Right hindlimb (tissue), 1 donor: ENCODE results near the gene PGAM2.
A peak's percentile ranks its signal among the peaks of the same experiment; 100 is the strongest.

ENCODE experiments used
- DNase-seq: peaks from one replicate; pipeline ENCODE4 v3.0.0-alpha.2; 2018

The PGAM2 gene

DNA sequence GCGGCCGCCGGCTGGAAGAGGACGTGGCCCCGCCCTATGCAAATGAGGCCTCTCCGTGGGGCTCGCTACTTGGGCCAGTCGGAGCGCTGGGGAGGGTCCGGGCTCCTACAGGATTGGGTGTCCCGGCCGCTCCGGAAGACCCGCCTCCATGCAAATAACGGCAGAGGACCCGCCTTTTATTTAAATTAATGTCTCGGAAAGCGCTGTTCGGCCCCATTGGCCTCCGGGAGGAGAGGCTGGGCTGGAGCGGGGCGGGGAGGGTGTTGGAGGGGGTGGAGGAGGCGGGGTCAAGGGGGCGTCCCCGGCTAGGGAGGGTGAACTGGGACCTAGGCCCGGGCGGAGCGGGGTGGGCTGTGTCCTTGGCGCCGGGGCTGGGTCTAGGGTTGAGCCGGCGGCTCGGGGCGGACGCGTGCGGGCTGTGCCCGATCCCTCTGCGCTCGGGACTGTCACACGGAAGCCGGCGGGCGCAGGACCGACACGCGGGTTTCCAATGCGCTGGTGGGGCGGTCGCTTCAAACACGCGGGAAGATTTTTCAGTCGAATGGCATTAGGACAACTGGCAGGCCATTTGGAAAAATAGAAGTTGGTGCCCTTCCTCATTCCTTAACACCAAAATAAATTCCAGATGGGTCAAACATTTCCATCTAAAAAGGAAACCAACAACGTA is 17.3 kb upstream of the PGAM2 start:
- peak; percentile 100 for DNase-seq

DNA sequence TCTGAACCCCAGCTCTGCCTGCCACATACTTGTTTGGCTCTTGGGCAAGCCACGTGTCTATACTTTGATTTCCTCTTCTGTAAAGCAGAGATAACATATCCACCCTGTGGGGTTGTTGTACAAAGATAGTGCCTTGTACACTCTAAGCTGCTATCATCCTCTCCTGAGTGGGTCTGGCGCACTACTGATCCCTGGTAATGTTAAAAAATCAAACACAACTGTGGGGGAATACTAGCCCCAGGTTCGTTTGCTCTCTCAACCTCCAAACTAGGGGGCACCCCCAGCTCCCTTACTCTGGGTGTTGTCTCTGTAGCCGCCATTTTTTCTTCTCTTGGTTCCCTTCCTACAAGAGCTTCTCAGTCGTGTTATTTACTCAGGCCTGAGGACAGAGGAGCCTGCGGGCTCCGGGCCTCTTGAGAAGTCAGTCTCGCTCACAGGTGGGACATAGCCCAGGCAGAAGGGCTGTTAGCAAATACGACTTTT is 15.9 kb upstream of the PGAM2 start:
- no peak for DNase-seq

DNA sequence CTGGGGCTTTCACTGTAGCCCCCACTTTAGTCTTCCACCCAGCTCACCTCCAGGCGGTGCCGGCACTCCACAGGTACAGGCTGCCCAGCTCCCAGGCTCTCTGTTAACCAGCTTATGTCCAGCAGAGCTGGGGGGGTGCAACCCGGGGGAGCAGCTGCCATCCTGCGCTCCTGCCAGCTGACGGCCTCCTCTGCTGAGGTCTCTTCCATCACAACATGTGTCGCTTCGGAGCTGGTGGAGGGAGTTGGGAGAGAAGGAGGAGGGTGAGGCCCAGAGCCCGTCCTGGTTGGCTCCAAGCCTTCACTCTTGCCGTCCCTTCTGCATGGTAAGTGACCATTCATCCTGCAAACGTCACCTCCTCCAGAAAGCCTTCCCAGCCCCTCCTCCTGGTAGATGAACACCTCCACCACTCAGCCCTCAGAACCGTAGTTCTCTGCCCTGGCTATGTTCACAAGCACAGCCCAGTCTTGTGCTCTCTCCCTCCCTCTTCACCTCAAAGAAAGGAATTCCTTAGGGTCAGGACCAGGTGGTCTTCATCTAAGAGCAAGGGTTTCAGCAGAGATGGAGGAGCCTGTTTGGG is 15.4 kb upstream of the PGAM2 start:
- peak; percentile 61 for DNase-seq

DNA sequence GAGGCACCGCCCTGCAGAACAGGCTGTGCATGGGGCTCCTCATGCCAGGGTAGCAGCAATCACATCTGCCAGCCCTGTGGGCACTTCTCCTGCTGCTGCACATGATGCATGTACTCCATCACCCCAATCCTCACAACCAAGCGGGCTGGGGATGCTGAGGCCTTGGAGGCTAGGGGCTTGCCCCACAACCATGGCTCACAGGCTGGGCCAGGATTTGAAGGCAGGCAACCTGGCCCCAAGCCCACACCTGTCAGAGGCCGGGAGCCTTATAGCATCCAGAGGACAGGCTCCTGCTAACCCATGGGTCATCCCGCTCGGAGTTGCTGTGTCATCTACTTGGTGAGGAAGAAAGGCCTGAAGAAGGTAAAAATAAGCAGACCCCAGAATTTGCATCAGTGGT is 14.8 kb upstream of the PGAM2 start:
- no peak for DNase-seq

DNA sequence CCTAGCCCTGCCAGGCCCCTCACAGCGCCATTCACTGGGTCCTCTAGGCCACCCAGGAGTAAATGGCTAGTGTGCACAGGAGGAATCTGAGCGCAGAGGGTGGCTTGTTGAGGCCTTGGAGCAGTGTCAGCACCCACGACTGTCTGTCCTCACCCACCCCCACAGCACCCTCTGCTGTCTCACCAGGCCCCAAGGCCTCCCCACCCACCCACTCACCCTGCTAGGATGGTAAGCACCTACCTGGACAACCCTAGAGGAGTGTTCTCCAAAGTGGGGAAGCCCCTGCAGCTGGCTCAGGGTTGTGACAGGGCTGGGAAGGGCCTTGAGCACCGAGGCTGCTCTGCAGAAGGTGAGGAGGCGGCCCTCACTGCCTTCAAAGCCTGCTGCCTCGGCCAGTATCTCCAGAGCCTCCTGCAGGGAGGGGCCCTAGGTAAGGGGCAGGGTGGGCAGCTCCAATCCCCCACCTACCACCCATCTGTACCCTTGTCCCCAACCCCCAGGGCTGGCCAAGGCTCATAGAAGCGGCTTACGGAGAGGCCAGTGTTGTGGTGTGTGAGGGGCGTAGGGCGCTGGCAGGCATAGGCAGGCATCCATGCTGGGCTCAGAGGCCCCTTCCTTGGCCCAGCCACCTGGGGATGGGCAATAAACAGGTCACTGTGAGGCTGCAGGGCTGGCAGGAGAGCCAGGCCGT is 14.1 kb upstream of the PGAM2 start:
- no peak for DNase-seq

DNA sequence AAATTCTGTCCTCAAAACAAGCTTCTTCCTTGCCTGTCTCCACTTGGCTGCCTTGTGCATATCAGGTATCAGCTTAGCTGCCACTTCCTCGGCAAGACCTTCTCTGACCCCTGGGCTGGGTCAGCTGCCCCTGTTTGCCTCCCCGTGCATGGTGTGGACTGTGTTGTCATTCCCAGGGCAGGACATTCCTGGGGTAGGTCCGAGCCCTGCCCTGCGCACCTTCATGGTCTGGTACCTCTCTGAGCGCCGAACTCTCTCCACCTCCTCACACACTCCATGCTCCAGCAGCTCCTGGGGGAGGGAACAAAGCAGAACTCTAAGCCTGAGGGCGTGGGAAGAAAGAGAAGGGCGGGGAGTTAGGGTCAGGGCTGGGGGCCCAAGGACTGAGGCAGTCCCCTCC is 13.2 kb upstream of the PGAM2 start:
- DNase-seq, result no peak

DNA sequence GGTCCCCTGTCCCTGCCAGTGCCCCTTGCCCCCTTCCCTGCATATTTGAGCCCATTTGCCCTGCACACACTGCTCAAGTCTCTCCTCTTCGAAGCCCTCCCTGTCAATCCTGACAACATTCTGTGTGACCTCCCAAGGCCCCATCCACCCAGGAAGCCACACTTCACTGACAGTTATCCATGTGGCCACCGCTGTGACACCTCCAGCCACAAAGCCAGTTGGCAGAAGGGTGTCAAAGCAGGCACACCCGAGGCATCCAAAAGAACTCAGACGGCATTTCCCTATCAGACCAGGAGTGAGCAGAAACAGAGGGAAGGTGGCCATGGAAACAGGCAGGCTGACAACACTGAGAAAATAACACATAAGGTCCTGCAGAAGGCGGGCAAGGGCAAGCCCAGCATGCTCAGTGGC is 12.3 kb upstream of the PGAM2 start:
- DNase-seq, result no peak

DNA sequence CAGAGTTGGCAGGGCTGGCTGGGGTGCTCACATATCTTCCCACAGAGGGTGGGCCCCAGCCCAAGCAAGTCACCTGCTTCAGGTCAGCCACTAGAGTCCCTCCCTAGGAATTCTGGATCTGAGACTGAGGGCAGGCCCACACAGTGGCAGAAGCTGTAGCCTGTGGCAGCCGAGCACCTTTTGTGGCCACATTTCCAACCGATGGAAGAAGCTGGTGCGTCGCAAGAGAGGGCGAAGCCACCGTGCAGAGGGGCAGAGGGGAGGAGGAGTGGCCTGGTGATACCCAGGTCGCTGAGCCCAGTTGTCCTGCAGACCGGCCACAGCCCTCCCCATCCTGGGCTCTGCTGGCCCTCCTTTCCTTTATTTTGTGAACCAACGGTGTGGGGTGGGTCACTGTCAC is 11.7 kb upstream of the PGAM2 start:
- no peak for DNase-seq

DNA sequence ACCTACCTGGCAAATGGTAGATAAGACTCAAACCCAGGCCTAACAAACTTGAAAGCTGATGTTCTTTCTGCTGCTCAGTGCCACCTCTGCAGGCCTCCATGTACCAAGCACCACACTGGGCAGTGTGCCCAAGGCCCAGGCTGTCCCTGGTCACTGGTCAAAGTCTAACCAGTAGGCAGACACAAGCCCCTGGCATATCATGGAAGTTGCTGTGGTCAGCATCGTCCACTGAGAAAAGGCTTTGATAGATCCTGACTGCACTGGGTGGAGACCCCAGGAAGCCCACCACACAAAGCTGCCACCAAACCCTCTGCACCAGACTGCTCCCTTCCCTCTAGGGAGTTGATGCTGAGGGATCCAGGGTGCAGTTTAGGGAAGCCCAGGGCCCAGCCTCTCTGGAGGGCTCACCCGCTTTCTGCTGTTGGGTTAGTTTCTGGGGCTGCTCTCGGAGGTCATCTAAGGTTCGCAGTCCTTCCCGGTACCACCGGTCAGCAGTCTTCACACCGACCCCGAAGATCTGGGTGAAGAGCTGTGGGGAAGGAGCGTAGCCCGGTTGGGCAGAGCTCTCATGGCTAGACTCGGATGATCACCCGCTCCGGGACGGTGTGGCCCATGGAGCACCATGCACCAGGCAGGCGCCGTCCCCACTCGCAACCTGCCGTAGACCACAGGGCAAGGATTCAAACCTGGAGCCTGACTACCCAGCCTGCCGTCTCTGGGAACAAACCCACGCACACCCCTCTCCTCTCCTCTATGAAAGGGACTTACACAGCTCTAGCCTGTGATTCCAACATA is 10.9 kb upstream of the PGAM2 start:
- no peak for DNase-seq

DNA sequence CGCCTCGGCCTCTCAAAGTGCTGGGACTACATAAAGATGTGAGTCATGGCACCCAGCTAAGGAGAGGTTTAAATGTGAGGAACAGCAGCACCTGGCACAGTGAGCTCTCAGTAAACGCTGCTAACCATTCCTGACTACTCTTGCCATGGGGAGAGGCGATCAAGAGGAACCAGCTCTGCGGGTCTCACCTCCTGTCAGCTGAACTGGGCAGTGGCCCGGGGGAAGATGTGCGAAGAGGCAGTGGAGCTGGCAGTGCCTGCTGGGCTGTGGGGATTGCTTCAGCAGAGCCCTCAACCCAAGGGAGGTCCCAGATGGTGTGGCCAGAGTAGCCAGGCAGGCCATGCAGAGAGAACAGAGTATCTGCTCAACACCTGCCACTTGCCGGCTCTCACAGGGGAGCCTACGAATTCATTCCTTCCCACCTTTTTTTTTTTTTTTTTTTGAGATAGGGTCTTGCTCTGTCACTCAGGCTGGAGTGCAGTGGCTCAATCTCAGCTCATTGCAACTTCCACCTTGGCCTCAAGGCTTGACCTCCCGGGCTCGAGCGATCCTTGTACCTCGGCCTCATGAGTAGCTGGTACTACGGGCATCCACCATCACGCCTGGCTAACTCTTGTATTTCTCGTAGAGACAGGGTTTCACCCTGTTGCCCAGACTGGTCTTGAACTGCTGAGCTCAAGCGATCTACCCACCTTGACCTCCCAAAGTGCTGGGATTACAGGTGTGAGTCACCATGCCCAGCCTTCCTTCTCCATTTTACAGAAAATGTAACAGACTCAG is 10.1 kb upstream of the PGAM2 start:
- no peak for DNase-seq

DNA sequence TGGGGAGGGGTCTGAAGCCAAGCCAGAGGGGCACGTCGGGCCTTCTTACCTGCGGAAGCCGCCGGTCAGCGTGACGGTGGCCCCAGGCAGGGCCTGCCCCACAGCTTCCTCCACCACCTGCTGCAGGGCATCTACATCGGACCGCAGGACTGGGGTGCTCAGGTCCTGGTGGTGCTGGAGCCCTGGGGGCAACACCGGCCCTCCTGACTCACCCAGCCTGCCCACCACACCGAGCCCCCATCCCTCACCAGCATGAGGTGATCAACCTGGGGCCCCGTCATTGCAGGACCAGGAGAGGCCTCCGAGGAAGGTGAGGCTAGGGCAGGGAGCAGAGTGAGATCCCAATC is 9.0 kb upstream of the PGAM2 start:
- no peak for DNase-seq

DNA sequence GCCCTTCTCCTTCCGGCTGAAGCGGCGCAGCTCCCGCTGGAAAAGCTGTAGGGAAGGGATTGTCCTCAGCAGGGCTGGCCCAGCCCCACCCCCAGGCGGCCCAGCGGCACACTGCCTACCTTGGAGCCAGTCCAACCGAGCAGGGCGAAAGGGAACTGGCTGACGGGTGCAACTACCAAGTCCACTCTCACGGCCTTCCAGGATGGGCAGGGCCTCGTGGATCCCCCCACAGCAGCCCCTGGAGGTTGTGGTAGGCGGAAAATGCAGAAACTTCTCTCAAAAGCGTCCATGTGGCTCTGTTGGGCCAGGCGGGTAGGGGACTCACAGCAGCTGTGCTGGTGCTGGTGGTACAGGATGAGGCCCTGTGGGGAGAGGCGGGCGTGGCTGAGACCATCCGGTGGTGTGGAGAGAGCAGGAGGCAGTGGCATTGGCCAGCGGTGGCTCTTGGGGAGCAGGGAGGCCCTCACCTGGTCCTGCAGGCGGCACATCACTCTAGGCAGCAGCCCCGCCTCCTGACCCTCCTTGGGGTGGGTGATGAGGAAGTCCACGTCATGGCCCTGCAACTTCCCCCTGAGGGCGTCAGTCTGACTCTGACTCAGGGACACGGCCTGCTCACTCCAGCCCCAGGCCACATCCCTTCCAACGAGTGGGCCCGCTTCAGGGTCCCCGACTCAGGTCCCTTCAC is 8.4 kb upstream of the PGAM2 start:
- peak; percentile 44 for DNase-seq

DNA sequence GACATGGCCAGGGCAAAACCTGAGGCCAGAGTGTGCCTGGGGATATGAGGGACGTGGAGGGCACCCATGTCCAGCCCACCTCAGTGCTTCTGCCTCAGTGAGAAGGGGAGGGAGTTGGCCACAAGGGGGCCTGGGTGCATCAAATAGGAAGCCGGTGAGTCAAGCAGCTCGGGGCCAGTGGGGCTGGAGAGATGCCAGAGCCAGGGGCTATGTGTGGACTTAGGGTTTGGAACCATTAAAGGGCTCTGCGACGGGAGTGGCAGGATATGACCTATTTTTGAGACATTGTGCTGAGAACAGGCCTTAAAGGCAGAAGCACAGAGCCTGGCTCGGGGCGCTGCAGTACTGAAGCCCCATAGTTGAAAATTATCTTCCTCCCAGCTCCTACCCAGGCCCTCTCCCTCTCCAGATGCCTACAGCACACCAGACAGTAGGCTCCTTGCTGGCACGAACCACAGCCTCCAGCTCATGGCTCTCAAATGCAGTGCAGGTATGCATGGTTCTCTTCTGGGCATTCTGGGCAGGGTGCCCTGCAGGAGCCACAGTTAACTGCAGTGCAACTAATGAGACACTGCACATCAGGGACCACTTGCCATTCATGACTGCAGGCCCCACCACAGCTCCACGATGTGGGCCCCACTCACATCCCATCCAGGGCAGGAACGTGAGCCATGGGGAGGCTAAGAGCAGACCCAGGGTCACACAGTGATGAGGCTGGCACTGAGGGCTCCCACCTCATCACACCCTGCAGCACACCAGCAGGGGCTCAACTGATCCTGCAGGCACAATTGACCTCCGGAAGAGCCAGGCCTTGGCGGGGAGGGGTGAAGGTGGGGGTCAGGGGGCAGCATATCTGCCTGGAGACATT is 7.2 kb upstream of the PGAM2 start:
- peak; percentile 64 for DNase-seq

DNA sequence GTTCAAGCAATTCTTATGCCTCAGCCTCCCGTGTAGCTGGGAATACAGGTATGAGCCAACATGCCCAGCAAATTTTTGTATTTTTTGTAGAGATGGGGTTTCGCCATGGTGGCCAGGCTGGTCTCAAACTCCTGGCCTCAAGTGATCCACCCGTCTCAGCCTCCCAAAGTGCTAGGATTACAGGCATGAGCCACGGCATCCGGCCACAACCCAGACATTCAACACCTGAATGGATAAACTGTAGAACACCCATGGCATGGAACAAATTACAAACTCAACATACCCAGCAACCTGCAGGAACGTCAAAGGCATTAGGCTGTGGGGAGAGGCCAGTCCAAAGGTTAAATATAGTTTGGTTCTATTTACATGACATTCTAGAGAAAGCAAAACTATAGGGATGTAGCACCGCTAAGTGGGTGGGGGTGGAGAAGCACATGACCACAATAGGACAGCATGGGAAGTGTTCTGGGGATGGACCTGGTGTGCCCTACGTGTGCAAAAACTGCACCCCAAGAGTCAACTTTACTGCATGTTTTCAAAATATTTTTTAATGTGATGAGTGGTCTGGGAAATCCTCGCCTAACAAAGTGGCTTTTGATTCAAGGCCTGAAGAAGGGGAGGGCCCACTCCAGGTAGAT is 6.5 kb upstream of the PGAM2 start:
- DNase-seq, result no peak

DNA sequence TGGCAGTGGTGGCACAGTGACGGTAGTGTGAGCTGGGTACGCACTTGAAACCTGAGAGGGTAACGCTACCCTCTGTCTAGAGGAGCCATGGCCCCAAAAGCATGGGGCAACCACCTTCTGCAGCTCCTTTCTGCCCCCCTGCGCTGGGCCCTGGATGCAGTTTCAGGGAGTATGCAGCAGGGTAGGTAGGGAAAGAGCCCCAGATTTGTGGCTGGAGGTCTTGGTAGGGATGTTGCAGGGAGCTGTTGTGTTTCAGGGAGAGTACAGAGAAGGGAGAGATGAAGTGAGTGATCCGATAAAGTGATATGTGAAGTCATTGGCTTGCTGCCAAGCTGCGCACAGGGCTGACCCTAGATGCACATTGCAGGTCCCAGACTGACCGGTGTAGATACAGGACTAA is 2.7 kb upstream of the PGAM2 start:
- no peak for DNase-seq

DNA sequence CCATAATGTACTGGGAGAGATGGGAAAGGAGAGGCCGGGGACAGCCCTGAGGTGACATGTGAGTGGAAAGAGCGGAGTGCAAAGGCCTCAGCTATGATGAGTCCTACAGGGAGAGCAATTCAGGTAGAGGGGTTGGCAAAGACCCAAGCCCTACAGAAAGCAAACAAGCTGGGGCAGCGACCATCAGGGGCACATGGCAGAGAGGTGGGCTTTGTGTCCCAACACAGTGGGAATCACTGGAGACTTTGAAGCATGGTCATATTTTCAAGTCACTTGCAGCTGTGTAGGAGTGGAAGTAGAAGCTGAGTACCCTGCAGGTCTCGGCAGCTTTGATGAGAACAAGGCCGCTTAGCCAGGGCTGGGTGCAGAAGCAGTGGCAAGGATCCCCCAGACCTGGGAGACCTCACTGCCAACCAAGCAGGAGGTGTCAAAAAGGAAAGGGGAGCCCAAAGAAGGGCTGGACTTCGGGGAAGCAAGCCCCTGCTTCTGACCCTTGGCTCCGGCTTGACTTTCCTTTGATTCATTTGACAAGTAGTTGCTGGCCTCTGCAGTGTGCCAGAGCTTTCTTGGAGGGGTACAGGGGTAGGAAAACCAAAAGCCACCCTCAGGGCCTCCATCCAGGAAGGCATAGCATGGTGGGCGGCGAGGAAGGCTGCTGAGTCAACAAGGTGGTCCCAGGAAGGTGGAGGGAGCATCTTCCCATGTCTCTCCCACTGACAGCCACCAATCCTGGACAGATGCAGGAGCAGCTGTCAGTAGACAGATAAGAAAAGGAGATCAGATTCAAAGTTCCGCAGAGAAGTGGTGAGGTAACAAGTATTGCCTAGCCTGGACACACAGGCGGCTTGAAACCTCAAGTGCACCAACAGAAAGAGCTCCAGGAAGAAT is 1.9 kb upstream of the PGAM2 start:
- peak; percentile 18 for DNase-seq

DNA sequence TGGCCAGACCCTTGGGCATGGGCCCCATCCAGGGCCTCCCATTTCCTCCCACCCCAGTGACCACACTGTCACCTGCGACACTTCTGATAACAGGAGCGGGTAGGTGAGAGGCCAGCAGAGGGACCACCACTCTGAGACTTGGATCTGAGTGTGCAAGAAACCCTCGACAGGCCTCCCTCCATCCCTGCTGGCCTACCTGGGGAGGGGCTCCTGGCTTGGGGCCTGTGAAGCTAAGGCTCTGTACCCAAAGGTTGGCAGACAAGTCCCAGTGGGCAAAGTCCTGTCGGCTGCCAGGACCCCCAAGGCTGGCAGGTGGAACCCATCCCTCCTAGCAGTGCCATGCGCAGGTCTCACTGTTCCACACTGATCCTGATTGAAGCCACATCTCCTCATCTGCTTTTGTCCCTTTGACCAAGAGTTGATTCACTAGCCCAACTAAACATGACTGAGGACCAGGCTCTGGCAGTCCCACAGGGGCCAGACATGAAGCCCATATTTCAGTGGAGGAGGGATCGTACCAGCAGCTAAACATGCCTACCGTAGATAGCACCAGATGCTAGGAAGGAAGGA is 1.2 kb upstream of the PGAM2 start:
- DNase-seq, result peak; percentile 31

DNA sequence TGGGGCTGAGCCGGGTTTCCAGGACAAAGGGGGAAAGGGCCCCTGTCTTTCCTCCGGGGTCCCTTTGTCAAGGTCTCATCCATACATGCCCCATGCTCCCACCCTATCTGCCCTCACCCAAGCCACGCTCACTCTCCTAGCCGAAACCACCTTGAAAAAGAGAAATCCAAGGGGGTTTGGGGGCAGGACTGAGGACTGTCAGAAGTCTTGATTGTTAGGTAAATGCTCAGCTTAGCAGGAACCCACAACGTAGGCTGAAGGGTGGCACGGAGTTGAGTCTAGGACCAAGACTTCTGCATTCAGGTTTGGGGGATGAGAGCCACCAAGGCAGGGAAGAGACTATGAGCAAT is 719 bp upstream of the PGAM2 start:
- DNase-seq, result no peak

DNA sequence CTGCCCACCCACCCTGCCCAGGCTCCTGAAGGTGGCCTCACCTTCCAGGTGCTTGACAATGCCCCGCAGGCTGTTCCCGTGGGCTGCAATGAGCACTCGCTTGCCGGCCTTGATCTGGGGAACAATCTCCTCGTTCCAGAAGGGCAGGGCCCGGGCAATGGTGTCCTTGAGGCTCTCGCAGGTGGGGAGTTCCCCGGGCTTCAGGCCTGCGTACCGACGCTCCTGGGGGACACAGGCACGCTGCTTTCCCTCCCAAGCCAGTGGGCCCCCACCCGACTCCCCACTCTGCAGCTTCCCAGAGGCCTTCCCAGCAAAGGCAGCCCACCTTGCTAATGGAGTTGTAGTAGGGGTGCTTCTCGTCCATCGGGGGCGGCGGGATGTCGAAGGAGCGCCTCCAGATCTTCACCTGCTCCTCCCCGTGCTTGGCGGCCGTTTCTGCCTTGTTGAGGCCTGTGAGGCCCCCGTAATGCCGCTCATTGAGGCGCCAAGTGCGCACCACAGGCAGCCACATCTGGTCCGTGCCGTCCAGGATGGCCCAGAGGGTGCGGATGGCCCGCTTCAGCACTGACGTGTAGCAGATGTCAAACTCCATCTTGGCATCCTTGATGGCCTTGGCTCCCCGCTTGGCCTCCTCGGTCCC is 456 bp downstream of the PGAM2 start:
- no peak for DNase-seq
